NT2/D1 (cell line): Measurements from ENCODE around the gene EDA.

Source experiments
- SUZ12 ChIP-seq: IDR thresholded peaks from 2 replicates; pipeline ENCODE4 v1.6.1; 2011; ENCODE audit not compliant: insufficient read length, insufficient read depth; ENCODE audit errors: extremely low read depth
- YY1 ChIP-seq: IDR thresholded peaks from 2 replicates; pipeline ENCODE4 v1.6.1; 2011; ENCODE audit not compliant: insufficient read length, insufficient read depth

DNA sequence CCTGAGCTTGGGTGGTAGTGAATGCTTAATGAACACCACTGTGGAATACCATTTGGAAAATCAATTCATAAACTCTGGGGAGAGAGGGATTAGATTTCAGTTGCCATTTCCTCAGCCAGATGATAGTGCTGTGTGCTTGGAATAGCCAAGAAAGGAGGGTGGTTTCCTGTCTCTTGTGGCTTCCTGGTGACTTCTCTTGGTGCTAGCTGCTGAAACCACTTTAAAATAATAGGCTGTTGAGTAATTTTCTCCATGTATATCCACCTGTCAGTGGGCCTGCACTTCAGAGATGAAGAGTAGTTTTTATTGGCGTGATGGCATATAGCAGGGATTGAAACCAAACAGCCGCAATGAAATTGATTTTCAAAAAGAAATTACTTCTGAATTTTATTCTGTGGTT is 11.8 kb downstream of the EDA start:
- TF ChIP-seq SUZ12 (no peak), YY1 (no peak)
